Neural progenitor cell (in vitro differentiated cells): ENCODE data around the gene FBXO44. TPM values are rescaled to one million over a fixed set of nuclear protein-coding genes. Genes with fewer than 3 reads are reported as not detected.

ENCODE experiments used
- DNase-seq: peaks from one replicate; pipeline ENCODE4 v3.0.0-alpha.2; 2016; ENCODE audit warnings: low spot score
- H2AFZ ChIP-seq: fragments of 200-600 bp; sonication (generic); replicated peaks from 2 replicates; pipeline ENCODE4 v1.6.1; 2016; ENCODE audit warnings: antibody characterized with exemption
- H3F3A ChIP-seq: fragments of 200-600 bp; sonication (generic); 2 replicates; pipeline ENCODE4 v1.6.1; 2016; ENCODE audit warnings: antibody characterized with exemption, low read depth
- H3K27ac ChIP-seq: fragments of 200-600 bp; sonication (generic); 2 replicates; pipeline ENCODE4 v1.5.1; 2016; ENCODE audit warnings: mild to moderate bottlenecking
- H3K27me3 ChIP-seq: fragments of 200-600 bp; sonication (generic); 2 replicates; pipeline ENCODE4 v1.6.1; 2016; ENCODE audit warnings: mild to moderate bottlenecking, moderate library complexity
- H3K36me3 ChIP-seq: fragments of 200-600 bp; sonication (generic); 2 replicates; pipeline ENCODE4 v1.5.1; 2016
- H3K4me1 ChIP-seq: fragments of 200-600 bp; sonication (generic); 2 replicates; pipeline ENCODE4 v1.6.1; 2016; ENCODE audit warnings: mixed run types
- H3K4me2 ChIP-seq: fragments of 200-600 bp; sonication (generic); 2 replicates; pipeline ENCODE4 v1.6.1; 2016
- H3K4me3 ChIP-seq: fragments of 200-600 bp; sonication (generic); 2 replicates; pipeline ENCODE4 v1.5.1; 2016
- H3K79me2 ChIP-seq: fragments of 200-600 bp; sonication (generic); 2 replicates; pipeline ENCODE4 v1.6.1; 2016; ENCODE audit warnings: low read depth
- H3K9ac ChIP-seq: fragments of 200-600 bp; sonication (generic); 2 replicates; pipeline ENCODE4 v1.6.1; 2016
- H3K9me3 ChIP-seq: fragments of 200-600 bp; sonication (generic); 2 replicates; pipeline ENCODE4 v1.5.1; 2016; ENCODE audit warnings: low read depth
- H4K20me1 ChIP-seq: fragments of 200-600 bp; sonication (generic); 2 replicates; pipeline ENCODE4 v1.6.1; 2016; ENCODE audit warnings: low read depth
- H3K27ac Mint-ChIP-seq: 3 replicates; pipeline ENCODE4 v1.8.0; 2021; ENCODE audit warnings: mixed read lengths
- H3K27me3 Mint-ChIP-seq: 2 replicates; pipeline ENCODE4 v1.8.0; 2022; ENCODE audit warnings: low read depth, mild to moderate bottlenecking, inconsistent platforms, moderate library complexity, mixed read lengths; ENCODE audit not compliant: insufficient read depth
- H3K36me3 Mint-ChIP-seq: 3 replicates; pipeline ENCODE4 v1.8.0; 2021; ENCODE audit warnings: mixed read lengths
- H3K4me1 Mint-ChIP-seq: 3 replicates; pipeline ENCODE4 v1.8.0; 2021; ENCODE audit warnings: mixed read lengths
- H3K4me3 Mint-ChIP-seq: 3 replicates; pipeline ENCODE4 v1.8.0; 2021; ENCODE audit warnings: mild to moderate bottlenecking, moderate library complexity, mixed read lengths
- H3K9me3 Mint-ChIP-seq: 3 replicates; pipeline ENCODE4 v1.8.0; 2020; ENCODE audit warnings: mixed read lengths
- EZH2 ChIP-seq: fragments of 200-600 bp; sonication (generic); IDR thresholded peaks from 2 replicates; pipeline ENCODE4 v1.6.1; 2017; ENCODE audit warnings: antibody characterized with exemption, mild to moderate bottlenecking, moderate library complexity
- EZH2phosphoT487 ChIP-seq: fragments of 200-600 bp; sonication (generic); IDR thresholded peaks from 2 replicates; pipeline ENCODE4 v1.6.1; 2017; ENCODE audit warnings: antibody characterized with exemption
- total RNA-seq: library from RNA; depleted of rRNA; stranded (reverse); fragments of >200 nt; gene quantifications from 2 replicates; pipeline ENCODE4 v1.2.3, GENCODE V29; 2015; ENCODE audit warnings: low replicate concordance
- TF ChIP-seq, protein P1 (sequence below): fragments of 200-600 bp; sonication (generic); IDR thresholded peaks from 2 replicates; pipeline ENCODE4 v1.5.1; 2017; ENCODE audit warnings: antibody characterized with exemption, mild to moderate bottlenecking

The FBXO44 gene
- total RNA-seq, 1 donor from 2014 or later, result 5.3 TPM

- H3K4me2 ChIP-seq, result peak overlapping the region; percentile 69
- peaks cover 56% of the 10 kb centered on the region for H3K27me3 ChIP-seq
- Mint-ChIP-seq H3K4me1 (peaks cover 8% of the 10 kb centered on the region), H3K9me3 (peaks cover 2% of the 10 kb centered on the region), H3K27me3 (peaks cover 51% of the 10 kb centered on the region), H3K4me3 (no peak overlapping the region), H3K36me3 (no peaks in the 10 kb centered on the region), H3K27ac (no peak overlapping the region)
- no peaks in the 10 kb centered on the region for H3K79me2 ChIP-seq
- H3K9me3 ChIP-seq, result no peaks in the 10 kb centered on the region
- TF ChIP-seq EZH2phosphoT487 (no peak), EZH2 (no peak)
- TF ChIP-seq, protein P1, sequence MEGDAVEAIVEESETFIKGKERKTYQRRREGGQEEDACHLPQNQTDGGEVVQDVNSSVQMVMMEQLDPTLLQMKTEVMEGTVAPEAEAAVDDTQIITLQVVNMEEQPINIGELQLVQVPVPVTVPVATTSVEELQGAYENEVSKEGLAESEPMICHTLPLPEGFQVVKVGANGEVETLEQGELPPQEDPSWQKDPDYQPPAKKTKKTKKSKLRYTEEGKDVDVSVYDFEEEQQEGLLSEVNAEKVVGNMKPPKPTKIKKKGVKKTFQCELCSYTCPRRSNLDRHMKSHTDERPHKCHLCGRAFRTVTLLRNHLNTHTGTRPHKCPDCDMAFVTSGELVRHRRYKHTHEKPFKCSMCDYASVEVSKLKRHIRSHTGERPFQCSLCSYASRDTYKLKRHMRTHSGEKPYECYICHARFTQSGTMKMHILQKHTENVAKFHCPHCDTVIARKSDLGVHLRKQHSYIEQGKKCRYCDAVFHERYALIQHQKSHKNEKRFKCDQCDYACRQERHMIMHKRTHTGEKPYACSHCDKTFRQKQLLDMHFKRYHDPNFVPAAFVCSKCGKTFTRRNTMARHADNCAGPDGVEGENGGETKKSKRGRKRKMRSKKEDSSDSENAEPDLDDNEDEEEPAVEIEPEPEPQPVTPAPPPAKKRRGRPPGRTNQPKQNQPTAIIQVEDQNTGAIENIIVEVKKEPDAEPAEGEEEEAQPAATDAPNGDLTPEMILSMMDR, result no peak
- no peak overlapping the region for H2AFZ ChIP-seq
- peaks cover 34% of the 10 kb centered on the region for H3F3A ChIP-seq
- no peak overlapping the region for H3K27ac ChIP-seq
- H4K20me1 ChIP-seq, result peaks cover 24% of the 10 kb centered on the region
- H3K36me3 ChIP-seq, result no peaks in the 10 kb centered on the region
- no peak for DNase-seq
- H3K9ac ChIP-seq, result no peak overlapping the region
- no peak overlapping the region for H3K4me3 ChIP-seq
- peaks cover 7% of the 10 kb centered on the region for H3K4me1 ChIP-seq
These were observed 6.6 kb upstream of the FBXO44 start for GRCh38 chr1:11648039-11648438.

DNA sequence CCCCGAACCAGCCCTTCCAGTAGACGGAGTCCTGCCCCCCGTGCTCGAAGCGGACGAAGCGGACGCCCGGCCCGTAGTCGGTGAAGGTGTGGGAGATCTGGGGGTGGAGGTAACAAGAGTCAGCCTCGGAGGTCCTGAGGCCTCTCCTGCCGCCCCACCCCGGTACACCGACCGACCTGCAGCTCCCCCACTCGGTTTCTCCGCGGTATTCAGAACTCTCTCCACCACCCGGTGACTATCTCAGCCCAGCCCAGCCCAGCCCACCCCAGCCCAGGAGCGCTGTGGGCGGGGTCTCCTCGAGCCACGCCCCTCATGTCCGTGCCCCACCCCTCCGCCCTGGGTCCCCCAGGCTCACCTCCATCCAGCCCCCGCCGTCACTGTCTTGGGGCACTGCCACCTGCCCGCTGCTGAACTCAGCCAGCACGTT lies 5.9 kb upstream of the FBXO44 start:
- Histone ChIP-seq H3K4me1 (peaks cover 7% of the 10 kb centered on the region), H3K4me2 (peak overlapping the region; percentile 69), H3K4me3 (peak overlapping the region; percentile 26), H3K27me3 (peaks cover 63% of the 10 kb centered on the region), H3F3A (peaks cover 39% of the 10 kb centered on the region), H4K20me1 (peaks cover 24% of the 10 kb centered on the region), H3K9ac (no peak overlapping the region), H2AFZ (no peak overlapping the region), H3K36me3 (no peaks in the 10 kb centered on the region), H3K27ac (no peak overlapping the region), H3K9me3 (no peaks in the 10 kb centered on the region), H3K79me2 (no peaks in the 10 kb centered on the region)
- TF ChIP-seq EZH2 (no peak), EZH2phosphoT487 (no peak)
- TF ChIP-seq, protein P1, result no peak
- no peak overlapping the region for H3K4me3 Mint-ChIP-seq
- H3K27ac Mint-ChIP-seq, result no peak overlapping the region
- peaks cover 8% of the 10 kb centered on the region for H3K4me1 Mint-ChIP-seq
- H3K27me3 Mint-ChIP-seq, result peaks cover 52% of the 10 kb centered on the region
- H3K36me3 Mint-ChIP-seq, result no peaks in the 10 kb centered on the region
- H3K9me3 Mint-ChIP-seq, result peaks cover 2% of the 10 kb centered on the region
- DNase-seq, result peak; percentile 62

DNA sequence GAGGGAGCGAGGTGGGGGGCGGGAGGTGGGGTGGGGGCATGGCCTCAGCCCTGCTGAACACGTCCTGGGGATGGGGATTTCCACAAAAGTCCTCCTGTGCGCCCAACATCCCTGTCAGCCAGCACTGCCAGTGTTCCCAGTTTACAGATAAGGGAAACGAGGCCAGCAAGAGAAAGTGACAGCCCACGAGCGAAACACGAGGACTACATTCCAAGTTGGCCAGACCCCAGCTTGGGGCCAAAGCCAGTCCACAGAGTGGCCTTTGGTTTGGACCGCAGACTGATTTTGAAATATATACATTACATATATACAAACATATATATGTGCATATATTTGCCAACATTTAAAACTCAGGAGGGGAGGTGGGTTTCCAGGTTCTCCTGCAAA lies 5.4 kb upstream of the FBXO44 start:
- TF ChIP-seq EZH2phosphoT487 (no peak), EZH2 (no peak)
- TF ChIP-seq, protein P1, result no peak
- no peaks in the 10 kb centered on the region for H3K9me3 ChIP-seq
- no peaks in the 10 kb centered on the region for H3K79me2 ChIP-seq
- no peak overlapping the region for H2AFZ ChIP-seq
- Mint-ChIP-seq H3K9me3 (peaks cover 2% of the 10 kb centered on the region), H3K4me3 (no peak overlapping the region), H3K36me3 (no peaks in the 10 kb centered on the region), H3K27ac (no peak overlapping the region), H3K27me3 (peaks cover 52% of the 10 kb centered on the region), H3K4me1 (peaks cover 8% of the 10 kb centered on the region)
- H3K36me3 ChIP-seq, result no peaks in the 10 kb centered on the region
- H3K4me2 ChIP-seq, result peak overlapping the region; percentile 69
- H3K4me3 ChIP-seq, result peak overlapping the region; percentile 26
- H3K27me3 ChIP-seq, result peaks cover 68% of the 10 kb centered on the region
- H3F3A ChIP-seq, result peaks cover 43% of the 10 kb centered on the region
- H4K20me1 ChIP-seq, result peaks cover 24% of the 10 kb centered on the region
- no peak for DNase-seq
- no peak overlapping the region for H3K27ac ChIP-seq
- peaks cover 7% of the 10 kb centered on the region for H3K4me1 ChIP-seq
- H3K9ac ChIP-seq, result no peak overlapping the region
